Left lung (tissue), 14 donors: ENCODE results near the gene GRK4. TPM values are rescaled to one million over a fixed set of nuclear protein-coding genes. Genes with fewer than 3 reads are reported as not detected.
"Not testable (repeated sequence)": the region's sequence is repeated elsewhere in the genome, so short reads cannot be mapped to it uniquely, and the experiment has no call there.

ENCODE experiments used
- ATAC-seq: fragments of 200-7000 bp; cut with Tn5 transposase; one replicate; pipeline ENCODE4 v1.9.1; 2020; ENCODE audit warnings: moderate library complexity
- DNase-seq, 4 donors: peaks; one replicate each; pipeline ENCODE4 v3.0.0-alpha.2; 2013 to 2020
- H3K27ac ChIP-seq, 2 donors: fragments of 200-600 bp; sonication (generic) in 1 of 2; one replicate each; pipeline versions ENCODE4 v1.5.0 to v1.8.0; 2020 to 2021
- H3K27me3 ChIP-seq, 2 donors: fragments of 200-600 bp; sonication (generic) in 1 of 2; one replicate each; pipeline versions ENCODE4 v1.5.0 to v1.8.0; 2020 to 2021
- H3K36me3 ChIP-seq, 2 donors: fragments of 200-600 bp; sonication (generic) in 1 of 2; one replicate each; pipeline versions ENCODE4 v1.5.0 to v1.8.0; 2020 to 2021
- H3K4me1 ChIP-seq, 2 donors: fragments of 200-600 bp; one replicate each; pipeline ENCODE4 v1.8.0; 2021
- H3K4me3 ChIP-seq, 2 donors: fragments of 200-600 bp; sonication (generic) in 1 of 2; one replicate each; pipeline versions ENCODE4 v1.5.0 to v1.8.0; 2020 to 2021; ENCODE audit warnings: mild to moderate bottlenecking in 1 of 2
- H3K9me3 ChIP-seq, 2 donors: fragments of 200-600 bp; sonication (generic) in 1 of 2; one replicate each; pipeline versions ENCODE4 v1.5.0 to v1.8.0; 2020 to 2021
- CTCF ChIP-seq, 2 donors: fragments of 200-600 bp; sonication (generic) in 1 of 2; IDR thresholded peaks; one replicate each; pipeline versions ENCODE4 v1.5.0 to v1.8.0; 2021; ENCODE audit warnings: antibody characterized with exemption in 2 of 2
- intact Hi-C, 2 donors: fragments of 100-400 bp; cut with DNase I; formaldehyde crosslinking; loops; one replicate each; pipeline versions ENCODE4 v1.11.2 to v1.14.2; 2022
- long read RNA-seq, 12 donors: library from polyadenylated mRNA in 2 of 12; unstranded in 2 of 12; transcript quantifications; one replicate each; pipeline ENCODE4 v2.0.0 and lab custom pipeline, GENCODE V29; 2019 to 2026
- polyA plus RNA-seq, 6 donors: library from polyadenylated mRNA; unstranded; fragments of 120-200 nt; gene quantifications; one replicate each; pipeline ENCODE4 v1.2.1, GENCODE V29; 2013; ENCODE audit not compliant: insufficient read length in 6 of 6
- total RNA-seq, 2 donors: library from RNA; stranded (reverse); fragmentation: NEBNext Ultra II Directional; extraction: Animal tissue kit (Norgen Biotek cat#: 25700); gene quantifications; one replicate each; pipeline ENCODE4 v1.2.1, GENCODE V29; 2021
- donor health status: DM: no; HTN: yes; CAD: no.
- donor health status: DM: no; HTN: no; CAD: no.

The GRK4 gene
- total RNA-seq (1 to 10 TPM; 5.3 to 6.8 TPM), polyA plus RNA-seq (10 to 100 TPM; 13.3 to 23.0 (median 17.4) TPM)
- long read RNA-seq, donor 1, transcript GRK4-204 (2 exons, 2,136 nt), result major isoform, 8 of 8 reads
- long read RNA-seq, donor 1, partial matches to known transcripts, result 0 of 8 reads
- long read RNA-seq, donor 1, other reads (novel, unspliced or antisense), result 0 of 8 reads
- long read RNA-seq, donor 2, transcript GRK4-204 (2 exons, 2,136 nt), result major isoform, 6 of 6 reads
- long read RNA-seq, donor 2, partial matches to known transcripts, result 0 of 6 reads
- long read RNA-seq, donor 2, other reads (novel, unspliced or antisense), result 0 of 6 reads
- long read RNA-seq, donor 3, partial matches to known transcripts, result 0 of 3 reads
- long read RNA-seq, donor 3, other reads (novel, unspliced or antisense), result 0 of 3 reads
- long read RNA-seq, donor 4, partial matches to known transcripts, result 0 of 3 reads
- long read RNA-seq, donor 4, other reads (novel, unspliced or antisense), result 2 of 3 reads
- long read RNA-seq, donor 5, transcript GRK4-204 (2 exons, 2,136 nt), result major isoform, 5 of 5 reads
- long read RNA-seq, donor 5, partial matches to known transcripts, result 0 of 5 reads
- long read RNA-seq, donor 5, other reads (novel, unspliced or antisense), result 0 of 5 reads
- long read RNA-seq, donor 6, partial matches to known transcripts, result 0 of 3 reads
- long read RNA-seq, donor 6, other reads (novel, unspliced or antisense), result 0 of 3 reads
- long read RNA-seq, donor 7, partial matches to known transcripts, result 0 of 1 reads
- long read RNA-seq, donor 7, other reads (novel, unspliced or antisense), result 0 of 1 reads
- long read RNA-seq, donor 8, transcript GRK4-204 (2 exons, 2,136 nt), result major isoform, 8 of 8 reads
- long read RNA-seq, donor 8, partial matches to known transcripts, result 0 of 8 reads
- long read RNA-seq, donor 8, other reads (novel, unspliced or antisense), result 0 of 8 reads
- long read RNA-seq, donor 9, result 0 reads
- long read RNA-seq, donor 10, partial matches to known transcripts, result 0 of 4 reads
- long read RNA-seq, donor 10, other reads (novel, unspliced or antisense), result 1 of 4 reads
- long read RNA-seq, donor 11, transcript GRK4-204 (2 exons, 2,136 nt), result major isoform, 5 of 5 reads
- long read RNA-seq, donor 11, partial matches to known transcripts, result 0 of 5 reads
- long read RNA-seq, donor 11, other reads (novel, unspliced or antisense), result 0 of 5 reads
- long read RNA-seq, donor 12, partial matches to known transcripts, result 0 of 2 reads
- long read RNA-seq, donor 12, other reads (novel, unspliced or antisense), result 0 of 2 reads

GRCh38 chr4:2963175-2963965 lies at the start of gene GRK4, which contains the start of gene NOP14:
GRK4 (plus strand) TSS chr4:2963571; CDS start chr4:2964071, 500 bp downstream.
NOP14 (minus strand) TSS chr4:2963406; CDS start chr4:2963319, 87 bp downstream.
- DNase-seq (peak; percentile 97 to 100 (median 99)), ATAC-seq (peak; percentile 97)
- H3K36me3 ChIP-seq, result peaks cover 0 to 10% of the 10 kb centered on the region in 2 donors
- H3K9me3 ChIP-seq, result no peaks in the 10 kb centered on the region
- intact Hi-C loops, result no loop called here
- peak within 1 kb of the TSS; percentile 98 to 100 for H3K4me3 ChIP-seq
- peak in 1 of 2 donors; percentile 30 for TF ChIP-seq CTCF (IDR thresholded peaks at IDR 0.05)
- H3K4me1 ChIP-seq, result peaks cover 10 to 39% of the 10 kb centered on the region in 2 donors
- no peaks in the 10 kb centered on the region for H3K27me3 ChIP-seq
- H3K27ac ChIP-seq, result peak within 1 kb of the TSS; percentile 81 to 89

- intact Hi-C loops, result no loop called here
- peaks cover 0 to 92% of the 10 kb centered on the region in 2 donors for H3K36me3 ChIP-seq
- no peaks in the 10 kb centered on the region for H3K9me3 ChIP-seq
- no peak for TF ChIP-seq CTCF (IDR thresholded peaks at IDR 0.05)
- no peak overlapping the region for H3K4me3 ChIP-seq
- DNase-seq, result peak in 1 of 4 donors; percentile 73
- H3K27ac ChIP-seq, result peak overlapping the region; percentile 55 to 61
- H3K4me1 ChIP-seq, result peaks cover 0 to 22% of the 10 kb centered on the region in 2 donors
- peak; percentile 81 for ATAC-seq
- H3K27me3 ChIP-seq, result no peaks in the 10 kb centered on the region
Observed at GRCh38 chr4:2914256-2915126, 48.9 kb upstream of the GRK4 start.

GRCh38 chr4:2915789-2916188 lies 47.6 kb upstream of the GRK4 start:
- Histone ChIP-seq H3K9me3 (no peaks in the 10 kb centered on the region), H3K27ac (no peak overlapping the region), H3K27me3 (no peaks in the 10 kb centered on the region), H3K36me3 (peaks cover 0 to 79% of the 10 kb centered on the region in 2 donors), H3K4me3 (no peak overlapping the region), H3K4me1 (peaks cover 0 to 22% of the 10 kb centered on the region in 2 donors)
- TF ChIP-seq CTCF (IDR thresholded peaks at IDR 0.05), result no peak
- intact Hi-C loops, result no loop called here
- DNase-seq (no peak), ATAC-seq (no peak)

DNA sequence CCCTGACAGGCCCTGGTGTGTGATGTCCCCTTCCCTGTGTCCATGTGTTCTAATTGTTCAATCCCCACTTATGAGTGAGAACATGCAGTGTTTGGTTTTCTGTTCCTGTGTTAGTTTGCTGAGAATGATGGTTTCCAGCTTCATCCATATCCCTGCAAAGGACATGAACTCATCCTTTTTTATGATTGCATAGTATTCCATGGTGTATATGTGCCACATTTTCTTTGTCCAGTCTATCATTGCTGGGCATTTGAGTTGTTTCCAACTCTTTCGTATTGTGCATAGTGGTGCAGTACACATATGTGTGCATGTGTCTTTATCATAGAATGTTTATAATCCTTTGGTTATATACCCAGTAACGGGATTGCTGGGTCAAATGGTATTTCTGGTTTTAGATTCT lies 46.7 kb upstream of the GRK4 start:
- peaks cover 0 to 70% of the 10 kb centered on the region in 2 donors for H3K36me3 ChIP-seq
- H3K9me3 ChIP-seq, ATAC-seq, DNase-seq, H3K27ac ChIP-seq, intact Hi-C loops, H3K27me3 ChIP-seq, H3K4me3 ChIP-seq: not testable (repeated sequence)
- peaks cover 0 to 22% of the 10 kb centered on the region in 2 donors for H3K4me1 ChIP-seq

DNA sequence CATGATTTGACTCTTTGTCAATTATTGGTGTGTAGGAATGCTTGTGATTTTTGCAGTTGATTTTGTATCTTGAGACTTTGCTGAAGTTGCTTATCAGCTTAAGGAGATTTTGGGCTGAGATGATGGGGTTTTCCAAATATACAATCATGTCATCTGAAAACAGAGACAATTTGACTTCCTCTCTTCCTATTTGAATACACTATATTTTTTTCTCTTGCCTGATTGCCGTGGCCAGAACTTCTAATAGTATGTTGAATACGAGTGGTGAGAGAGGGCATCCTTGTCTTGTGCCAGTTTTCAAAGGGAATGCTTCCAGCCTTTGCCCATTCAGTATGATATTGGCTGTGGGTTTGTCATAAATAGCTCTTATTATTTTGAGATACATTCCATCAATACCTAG lies 45.1 kb upstream of the GRK4 start:
- DNase-seq, H3K9me3 ChIP-seq, H3K4me3 ChIP-seq, intact Hi-C loops, ATAC-seq, H3K27ac ChIP-seq, H3K27me3 ChIP-seq: not testable (repeated sequence)
- peaks cover 0 to 66% of the 10 kb centered on the region in 2 donors for H3K36me3 ChIP-seq
- peaks cover 11 to 30% of the 10 kb centered on the region in 2 donors for H3K4me1 ChIP-seq

DNA sequence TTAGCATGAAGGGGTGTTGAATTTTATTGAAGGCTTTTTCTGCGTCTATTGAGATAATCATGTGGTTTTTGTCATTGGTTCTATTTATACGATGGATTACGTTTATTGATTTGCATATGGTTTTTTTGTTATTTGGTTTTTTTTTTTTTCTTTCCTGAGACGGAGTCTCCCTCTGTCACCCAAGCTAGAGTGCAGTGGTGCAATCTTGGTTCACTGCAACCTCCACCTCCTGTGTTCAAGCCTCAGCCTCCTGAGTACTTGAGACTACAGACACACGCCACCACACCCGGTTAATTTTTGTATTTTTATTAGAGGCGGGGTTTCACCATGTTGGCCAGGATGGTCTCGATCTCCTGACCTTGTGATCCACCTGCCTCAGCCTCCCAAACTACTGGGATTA lies 44.7 kb upstream of the GRK4 start:
- Histone ChIP-seq H3K36me3 (peaks cover 0 to 66% of the 10 kb centered on the region in 2 donors), H3K4me1 (peaks cover 12 to 30% of the 10 kb centered on the region in 2 donors)
- H3K27me3 ChIP-seq, intact Hi-C loops, H3K9me3 ChIP-seq, H3K4me3 ChIP-seq, ATAC-seq, DNase-seq, H3K27ac ChIP-seq: not testable (repeated sequence)

- Histone ChIP-seq H3K36me3 (peaks cover 0 to 69% of the 10 kb centered on the region in 2 donors), H3K4me1 (peaks cover 12 to 20% of the 10 kb centered on the region in 2 donors), H3K27ac (peak overlapping the region; percentile 3 to 10)
- H3K27me3 ChIP-seq, ATAC-seq, intact Hi-C loops, H3K9me3 ChIP-seq, H3K4me3 ChIP-seq: not testable (repeated sequence)
- DNase-seq, result peak in 1 of 4 donors; percentile 47
Observed at GRCh38 chr4:2922453-2923101, 40.8 kb upstream of the GRK4 start.
